ENCODE results near the gene CCDC15. TPM values are rescaled to one million over a fixed set of nuclear protein-coding genes. Genes with fewer than 3 reads are reported as not detected.

Gene CCDC15
- total RNA-seq, 1 donor from 2014 or later: 2.6 TPM

- no peak for DNase-seq (ENCODE audit: low read depth, low spot score)
Observed at GRCh38 chr11:125063429-125064043, 109.5 kb downstream of the CCDC15 start.

DNA sequence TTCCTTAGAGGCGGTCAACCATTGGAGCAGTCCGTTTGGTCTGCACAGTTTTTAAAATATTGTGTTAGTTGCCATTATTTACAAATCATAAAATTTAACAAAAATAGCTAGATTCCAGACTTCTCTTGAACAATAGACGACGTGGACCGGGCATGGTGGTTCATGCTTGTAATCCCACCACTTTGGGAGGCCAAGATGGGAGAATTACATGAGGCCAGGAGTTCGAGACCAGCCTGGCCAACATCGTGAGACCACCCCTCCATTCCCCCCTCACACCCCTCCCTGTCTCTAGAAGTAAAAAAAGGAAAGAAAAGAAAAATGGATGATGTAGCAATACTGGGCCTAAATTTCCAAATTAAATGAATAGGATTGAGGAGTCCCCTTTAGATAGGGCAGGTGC, 110.1 kb downstream of the CCDC15 start:
- no peak for DNase-seq (ENCODE audit: low read depth, low spot score)

DNA sequence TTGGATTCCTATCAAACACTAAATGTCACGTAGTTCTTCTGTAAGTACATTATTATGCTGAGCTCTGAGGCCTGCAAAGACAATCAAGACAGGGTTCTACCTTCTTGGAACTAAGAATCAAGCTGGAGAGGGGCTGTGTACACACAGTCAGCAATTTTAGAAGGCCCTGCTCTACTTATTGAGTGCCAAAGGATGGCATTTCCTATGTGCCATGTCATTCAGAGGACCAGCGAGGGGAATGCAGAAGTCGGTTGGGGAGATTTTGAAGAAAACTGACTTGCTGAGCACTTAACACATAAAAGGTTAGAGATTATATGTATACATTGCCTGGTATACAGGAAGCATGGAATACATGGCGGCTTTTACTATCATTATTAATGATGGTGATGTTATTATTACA, 114.4 kb downstream of the CCDC15 start:
- no peak for DNase-seq (ENCODE audit: low read depth, low spot score)

DNA sequence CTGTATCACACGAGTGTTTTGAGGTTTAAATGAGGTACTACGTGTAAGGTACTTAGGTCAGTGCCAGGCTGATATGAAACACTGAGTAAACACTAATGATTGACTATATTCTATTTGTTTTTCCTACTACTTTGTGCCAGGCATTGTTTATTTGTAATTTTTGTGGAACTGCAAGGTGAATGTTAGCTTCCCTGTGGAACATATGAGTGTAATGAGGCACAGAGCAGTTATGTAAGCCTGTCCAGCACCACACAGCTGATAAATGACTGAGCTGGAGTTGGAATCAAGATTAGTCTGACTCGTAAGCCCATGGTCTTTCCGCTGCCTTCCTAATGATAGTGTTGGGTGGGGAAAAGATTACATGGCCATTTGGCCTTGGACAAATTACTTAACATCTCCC, 115.0 kb downstream of the CCDC15 start:
- DNase-seq (ENCODE audit: low read depth, low spot score): no peak

DNA sequence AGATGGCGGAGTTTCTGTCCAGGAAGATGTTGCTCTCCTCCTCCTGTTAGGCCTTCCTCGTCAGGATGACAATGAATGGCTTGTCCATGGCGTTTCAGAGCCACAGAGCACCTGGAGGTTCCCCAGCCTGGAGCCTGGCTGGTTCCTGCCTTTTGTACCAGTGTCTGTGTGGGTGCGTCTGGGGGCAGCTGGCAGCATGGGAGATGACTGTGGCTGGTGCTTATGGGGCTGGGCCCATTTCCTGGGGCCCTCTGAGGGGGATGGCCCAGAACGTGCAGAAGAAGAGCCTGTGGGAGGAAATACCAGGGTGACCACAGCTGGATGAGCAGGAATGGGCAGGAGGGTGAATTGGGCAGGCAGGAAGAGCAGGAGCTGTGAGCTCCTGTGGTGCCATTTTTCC, 115.8 kb downstream of the CCDC15 start:
- DNase-seq (ENCODE audit: low read depth, low spot score): no peak

GRCh38 chr11:125070699-125071254, 116.8 kb downstream of the CCDC15 start:
- no peak for DNase-seq (ENCODE audit: low read depth, low spot score)

GRCh38 chr11:125071435-125071834, 117.4 kb downstream of the CCDC15 start:
- DNase-seq (ENCODE audit: low read depth, low spot score): no peak

GRCh38 chr11:125071846-125072217, 117.8 kb downstream of the CCDC15 start:
- DNase-seq (ENCODE audit: low read depth, low spot score): no peak

- no peak for DNase-seq (ENCODE audit: low read depth, low spot score)
Observed at GRCh38 chr11:125072218-125072960, 118.4 kb downstream of the CCDC15 start.

DNA sequence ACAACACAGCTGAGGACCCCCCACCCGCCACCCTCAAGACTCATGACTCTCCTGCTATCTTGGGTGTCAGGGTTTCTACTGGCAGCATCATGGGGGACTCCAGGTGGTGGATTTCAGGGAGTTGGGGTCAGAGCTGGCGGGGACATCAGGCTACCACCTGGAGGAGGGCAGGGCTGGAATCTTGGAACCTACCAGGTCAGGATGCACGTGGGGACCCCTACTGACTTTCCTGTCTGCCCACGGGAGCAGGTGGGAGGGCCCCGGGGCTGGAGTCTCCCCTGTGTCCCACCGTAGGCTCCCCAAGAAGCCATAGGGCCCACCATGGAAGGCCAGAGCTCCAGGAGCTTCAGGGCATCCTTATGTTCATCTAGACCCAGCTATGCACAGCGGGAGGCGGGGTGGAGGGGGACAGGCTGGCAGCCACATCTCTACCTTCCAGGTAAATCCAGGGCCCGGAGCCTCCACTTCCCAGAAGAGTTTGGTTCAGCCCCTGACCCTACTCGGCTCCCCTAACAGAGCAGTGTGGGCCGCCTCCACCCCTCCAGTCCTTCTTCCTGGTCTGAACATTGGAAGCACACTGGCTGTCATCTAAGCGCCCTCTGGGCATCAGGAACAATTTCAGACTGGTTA, 119.1 kb downstream of the CCDC15 start:
- DNase-seq (ENCODE audit: low read depth, low spot score): no peak

- no peak for DNase-seq (ENCODE audit: low read depth, low spot score)
Observed at GRCh38 chr11:125073616-125074483, 119.8 kb downstream of the CCDC15 start.

DNA sequence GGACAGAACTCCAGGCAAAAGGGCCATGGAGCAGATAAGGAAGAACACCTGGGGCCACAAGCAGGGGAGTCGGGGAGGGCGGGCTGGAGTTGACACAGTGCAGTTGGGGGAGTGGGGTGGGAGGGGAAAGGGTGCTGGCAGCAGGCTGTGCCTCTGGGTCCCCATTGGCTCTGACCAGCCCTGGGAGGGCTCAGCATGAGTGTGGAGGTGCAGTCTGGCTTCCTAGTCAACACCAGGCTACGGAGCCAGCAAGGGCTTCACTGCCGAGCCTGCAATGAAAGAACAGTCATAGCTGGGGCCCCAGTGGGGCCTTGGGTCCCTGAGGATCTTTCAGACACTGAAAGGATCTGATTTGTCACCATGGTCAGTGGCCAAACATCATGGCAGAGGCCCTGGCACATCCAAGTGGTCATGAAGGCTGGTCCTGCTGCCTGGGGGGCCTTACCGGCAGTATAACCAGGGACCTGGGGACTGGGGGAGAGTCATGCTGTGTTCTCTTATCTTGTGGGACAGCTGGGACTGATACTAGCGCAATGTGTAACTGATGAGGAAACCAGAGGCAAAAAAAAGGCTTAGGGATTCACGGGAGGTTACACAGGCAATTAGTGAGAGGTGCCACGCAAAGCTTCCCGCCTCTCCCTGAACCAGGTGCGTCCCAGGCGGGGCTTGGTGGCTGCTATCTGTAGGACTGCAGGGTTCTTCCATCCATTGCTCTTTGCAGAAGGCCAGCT, 120.7 kb downstream of the CCDC15 start:
- DNase-seq (ENCODE audit: low read depth, low spot score): no peak

DNA sequence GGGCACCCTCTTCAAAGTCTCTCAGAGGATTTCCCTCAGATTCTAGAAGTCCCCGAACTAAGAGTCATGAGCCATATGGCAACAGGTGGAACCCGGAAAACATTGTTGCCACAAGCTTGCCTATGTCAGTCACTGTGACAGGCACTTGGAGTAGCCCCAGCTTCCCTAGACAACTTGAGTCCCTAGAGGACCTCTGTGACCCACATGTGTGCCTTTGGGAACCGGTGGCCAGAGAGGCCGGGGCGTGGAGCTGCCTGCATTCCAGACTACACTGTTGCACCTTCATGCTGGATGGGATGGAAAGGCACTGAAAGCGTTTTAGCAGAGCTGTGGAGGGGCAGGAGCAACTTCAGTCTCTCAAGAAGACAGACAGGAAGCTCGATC, 121.2 kb downstream of the CCDC15 start:
- no peak for DNase-seq (ENCODE audit: low read depth, low spot score)

DNA sequence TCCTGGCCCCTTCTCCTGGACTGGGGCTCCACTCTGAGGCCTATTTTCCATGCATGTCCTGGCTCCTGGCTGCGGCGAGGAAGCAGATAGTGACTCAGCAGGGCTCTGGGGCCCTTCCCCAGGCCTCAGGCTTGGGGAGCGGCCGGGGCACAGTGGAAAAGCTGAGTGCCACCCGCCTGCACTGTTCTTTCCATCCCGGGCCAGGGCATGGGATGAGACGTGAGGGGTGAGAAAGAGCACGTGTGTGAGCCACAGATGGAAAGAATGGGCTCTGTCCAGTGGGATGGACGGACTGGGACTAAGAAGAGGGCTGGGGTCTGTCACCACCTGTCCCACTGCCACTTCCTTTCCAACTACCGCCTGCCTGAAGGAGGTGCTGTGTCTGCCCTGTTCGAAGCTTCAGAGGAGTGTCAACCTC, 121.9 kb downstream of the CCDC15 start:
- no peak for DNase-seq (ENCODE audit: low read depth, low spot score)

GRCh38 chr11:125076378-125076945, 122.5 kb downstream of the CCDC15 start:
- DNase-seq (ENCODE audit: low read depth, low spot score): no peak

GRCh38 chr11:125078016-125078415, 124.0 kb downstream of the CCDC15 start:
- DNase-seq (ENCODE audit: low read depth, low spot score): no peak

DNA sequence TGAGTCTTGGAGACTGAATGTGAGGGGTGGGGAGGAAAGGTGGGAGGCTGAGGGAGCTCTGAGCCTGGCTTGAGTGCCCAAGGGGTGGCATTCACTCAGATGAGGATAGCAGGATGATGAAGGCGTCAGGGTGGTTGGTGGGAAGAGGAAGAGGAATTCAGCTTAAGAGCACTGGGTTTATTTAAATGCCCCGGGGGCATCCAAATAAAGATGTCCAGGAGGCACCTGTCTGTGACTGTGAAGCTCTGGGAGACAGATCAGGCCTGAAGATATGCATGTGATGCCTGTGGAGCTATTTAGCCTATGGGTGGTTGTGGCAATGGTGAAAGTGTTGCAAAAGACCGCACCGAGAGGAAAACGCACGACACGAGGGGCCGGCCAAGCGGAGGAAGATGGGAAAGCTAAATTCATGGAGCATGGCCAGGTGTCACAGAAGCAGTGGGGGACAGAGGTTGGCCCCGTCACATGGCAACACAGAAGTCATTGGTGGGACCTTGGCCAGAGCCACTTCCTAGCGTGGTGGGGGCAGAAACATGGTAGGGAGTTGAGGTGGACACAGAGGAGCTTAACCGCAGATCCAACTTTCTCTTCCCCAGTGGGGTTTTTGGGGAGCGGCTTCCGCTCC, 124.6 kb downstream of the CCDC15 start:
- DNase-seq (ENCODE audit: low read depth, low spot score): no peak

- no peak for DNase-seq (ENCODE audit: low read depth, low spot score)
Observed at GRCh38 chr11:125079151-125079877, 125.3 kb downstream of the CCDC15 start.

GRCh38 chr11:125079878-125080530, 126.0 kb downstream of the CCDC15 start:
- no peak for DNase-seq (ENCODE audit: low read depth, low spot score)
